SK-N-SH (cell line): ENCODE results near the gene ETHE1. TPM values are rescaled to one million over a fixed set of nuclear protein-coding genes. Genes with fewer than 3 reads are reported as not detected.

Source experiments
- CTCF ChIA-PET: fragments of 300-600, 350-600 bp; formaldehyde crosslinking; extraction: SDS; loops from one replicate; lab custom pipeline; 2021; lab: Yijun Ruan, JAX
- POLR2A ChIA-PET: fragments of 350-600 bp; sonication (Branson Sonifier 250); formaldehyde crosslinking; extraction: SDS; loops from one replicate; lab custom pipeline; 2020; ENCODE audit warnings: antibody characterized with exemption, inconsistent platforms; lab: Yijun Ruan, JAX
- DNase-seq: peaks from one replicate; pipeline ENCODE4 v3.0.0; 2012
- H2AFZ ChIP-seq: fragments of 200-600 bp; sonication (generic); 2 replicates; pipeline ENCODE4 v1.8.1; 2016; ENCODE audit warnings: antibody characterized with exemption, mild to moderate bottlenecking, low read depth
- H3F3A ChIP-seq: fragments of 200-600 bp; sonication (generic); replicated peaks from 2 replicates; pipeline ENCODE3; 2016; ENCODE audit warnings: antibody characterized with exemption, mild to moderate bottlenecking; ENCODE audit not compliant: insufficient read depth
- H3K27ac ChIP-seq, 2 experiments: fragments of 200-500 bp in 1 of 2; fragments of 200-600 bp in 1 of 2; sonication (Bioruptor generic) in 1 of 2; sonication (generic), shearing (Covaris generic) in 1 of 2; 2 replicates each; pipeline versions ENCODE4 v1.5.1 to v1.6.1; 2014 to 2016; ENCODE audit warnings: low read depth in 2 of 2, inconsistent platforms in 1 of 2, low read length in 1 of 2, mild to moderate bottlenecking in 1 of 2, mixed read lengths in 1 of 2
- H3K27me3 ChIP-seq: fragments of 200-600 bp; sonication (generic), shearing (Covaris generic); 2 replicates; pipeline ENCODE4 v1.6.1; 2016; ENCODE audit warnings: mixed run types; ENCODE audit not compliant: insufficient read depth
- H3K36me3 ChIP-seq, 2 experiments: fragments of 200-500 bp in 1 of 2; fragments of 200-600 bp in 1 of 2; sonication (Bioruptor generic) in 1 of 2; sonication (generic) in 1 of 2; replicated peaks in 1 of 2; 2 replicates each; pipeline versions ENCODE3 to v1.5.1; 2014 to 2016; ENCODE audit warnings: low read length in 1 of 2, mild to moderate bottlenecking in 1 of 2; ENCODE audit not compliant: insufficient read depth in 2 of 2, control insufficient read depth in 1 of 2
- H3K4me1 ChIP-seq, 2 experiments: fragments of 200-500 bp in 1 of 2; fragments of 200-600 bp in 1 of 2; sonication (Bioruptor generic) in 1 of 2; sonication (generic), shearing (Covaris generic) in 1 of 2; 2 replicates each; pipeline versions ENCODE4 v1.5.1 to v1.6.1; 2014 to 2016; ENCODE audit warnings: low read depth in 1 of 2, low read length in 1 of 2, mixed run types in 1 of 2; ENCODE audit not compliant: insufficient read depth in 2 of 2, control insufficient read depth in 1 of 2
- H3K4me2 ChIP-seq: fragments of 200-600 bp; sonication (generic), shearing (Covaris generic); 2 replicates; pipeline ENCODE4 v1.6.1; 2017; ENCODE audit warnings: mixed run types
- H3K4me3 ChIP-seq, 2 experiments: fragments of 200-500 bp in 1 of 2; fragments of 200-600 bp in 1 of 2; sonication (Bioruptor generic) in 1 of 2; sonication (generic), shearing (Covaris generic) in 1 of 2; 2 replicates each; pipeline versions ENCODE4 v1.5.1 to v1.8.1; 2014 to 2016; ENCODE audit warnings: low read depth in 2 of 2, inconsistent platforms in 1 of 2, low read length in 1 of 2, mild to moderate bottlenecking in 1 of 2, mixed read lengths in 1 of 2, moderate library complexity in 1 of 2
- H3K79me2 ChIP-seq: fragments of 200-600 bp; sonication (generic); 2 replicates; pipeline ENCODE4 v1.8.1; 2017; ENCODE audit warnings: mild to moderate bottlenecking; ENCODE audit not compliant: insufficient read depth
- H3K9ac ChIP-seq: fragments of 200-600 bp; sonication (generic); 2 replicates; pipeline ENCODE4 v1.6.1; 2017; ENCODE audit warnings: mixed run types
- H3K9me2 ChIP-seq: fragments of 200-600 bp; sonication (generic); 2 replicates; pipeline ENCODE4 v1.6.1; 2017; ENCODE audit warnings: mixed run types
- H3K9me3 ChIP-seq: fragments of 200-600 bp; sonication (generic); 2 replicates; pipeline ENCODE4 v1.6.1; 2017; ENCODE audit warnings: mixed run types, mild to moderate bottlenecking, moderate library complexity
- H4K20me1 ChIP-seq: fragments of 200-600 bp; sonication (generic); 2 replicates; pipeline ENCODE4 v1.6.1; 2017; ENCODE audit warnings: mild to moderate bottlenecking, mixed run types; ENCODE audit not compliant: insufficient read depth
- CHD2 ChIP-seq: fragments of 150-350 bp; IDR thresholded peaks from 2 replicates; pipeline ENCODE4 v1.6.1; 2018; ENCODE audit warnings: low read length; ENCODE audit not compliant: partially characterized antibody
- CTCF ChIP-seq: fragments of 200-600 bp; sonication (generic); IDR thresholded peaks from 2 replicates; pipeline ENCODE4 v1.6.1; 2017; ENCODE audit warnings: antibody characterized with exemption, mild to moderate bottlenecking, moderate library complexity
- EP300 ChIP-seq, 2 experiments: IDR thresholded peaks; 2 replicates each; pipeline versions ENCODE4 v1.4.0 to v1.6.1; 2012; ENCODE audit warnings: borderline replicate concordance in 1 of 2, low read depth in 1 of 2, low read length in 1 of 2
- FOSL2 ChIP-seq: IDR thresholded peaks from 2 replicates; pipeline ENCODE4 v1.4.0; 2012; ENCODE audit warnings: low read depth, mild to moderate bottlenecking, moderate library complexity, borderline replicate concordance
- FOXJ3 ChIP-seq: sonication (generic); formaldehyde crosslinking; IDR thresholded peaks from 2 replicates; pipeline ENCODE4 v1.5.1; 2020; ENCODE audit warnings: mild to moderate bottlenecking, missing genetic modification reagents
- FOXM1 ChIP-seq: IDR thresholded peaks from 2 replicates; pipeline ENCODE4 v1.4.0; 2012; ENCODE audit warnings: low read depth, mild to moderate bottlenecking
- GATA2 ChIP-seq: sonication (generic); formaldehyde crosslinking; IDR thresholded peaks from 2 replicates; pipeline ENCODE4 v1.5.0; 2020; ENCODE audit warnings: mild to moderate bottlenecking, missing genetic modification reagents
- JUND ChIP-seq: IDR thresholded peaks from 2 replicates; pipeline ENCODE4 v1.4.0; 2012
- MEF2A ChIP-seq: IDR thresholded peaks from 2 replicates; pipeline ENCODE4 v1.4.0; 2012; ENCODE audit warnings: low read depth, borderline replicate concordance
- MXI1 ChIP-seq: IDR thresholded peaks from 2 replicates; pipeline ENCODE4 v1.6.1; 2012; ENCODE audit warnings: mild to moderate bottlenecking, low read depth, low read length, improper control_type of control experiment
- PBX3 ChIP-seq: IDR thresholded peaks from 2 replicates; pipeline ENCODE4; 2012
- POLR2AphosphoS5 ChIP-seq: IDR thresholded peaks from 2 replicates; pipeline ENCODE4 v1.6.1; 2012; ENCODE audit warnings: low read depth, low read length
- RAD21 ChIP-seq: IDR thresholded peaks from 2 replicates; pipeline ENCODE4 v1.6.1; 2012; ENCODE audit warnings: mild to moderate bottlenecking, low read length
- RCOR1 ChIP-seq: fragments of 150-350 bp; IDR thresholded peaks from 2 replicates; pipeline ENCODE4 v1.6.1; 2017; ENCODE audit warnings: antibody characterized with exemption, low read length
- RFX5 ChIP-seq: IDR thresholded peaks from 2 replicates; pipeline ENCODE4 v1.6.1; 2012; ENCODE audit warnings: mild to moderate bottlenecking, improper control_type of control experiment, low read length
- SMC3 ChIP-seq: IDR thresholded peaks from 2 replicates; pipeline ENCODE4 v1.6.1; 2012; ENCODE audit warnings: low read depth, low read length, improper control_type of control experiment
- TCF12 ChIP-seq: IDR thresholded peaks from 2 replicates; pipeline ENCODE4 v1.4.0; 2012
- USF2 ChIP-seq: fragments of 150-350 bp; IDR thresholded peaks from 2 replicates; pipeline ENCODE4 v1.6.1; 2017; ENCODE audit warnings: antibody characterized with exemption, low read length, low read depth, borderline replicate concordance
- YY1 ChIP-seq: IDR thresholded peaks from 2 replicates; pipeline ENCODE4 v1.4.0; 2012; ENCODE audit warnings: low read depth, mild to moderate bottlenecking
- WGBS: methylation state at CpG from one replicate; pipeline ENCODE4 v1.1.6; 2017; ENCODE audit warnings: low lambda C conversion rate; 5-methylcytosine and 5-hydroxymethylcytosine counted together
- polyA plus RNA-seq, 3 experiments: library from polyadenylated mRNA; depleted of rRNA; stranded (reverse); fragments of >200 nt; gene quantifications; 2 replicates each; pipeline ENCODE4 v1.2.3, GENCODE V29; 2012

ETHE1 gene
- polyA plus RNA-seq, 1 of the 3 experiments (the other 2 are of a cell fraction), result 86.2 TPM

- Histone ChIP-seq H3K36me3 (peaks cover 11 to 22% of the 10 kb centered on the region in 2 experiments), H3K9me2 (no peaks in the 10 kb centered on the region), H3K27me3 (no peaks in the 10 kb centered on the region), H3K79me2 (no peaks in the 10 kb centered on the region), H3K9ac (no peak overlapping the region), H2AFZ (no peak overlapping the region), H4K20me1 (no peaks in the 10 kb centered on the region), H3K27ac (peak overlapping the region in 1 of 2 experiments; percentile 56; a peak in 1 of 4 replicates), H3K4me2 (no peak overlapping the region), H3F3A (peaks cover 23% of the 10 kb centered on the region), H3K4me3 (no peak overlapping the region), H3K4me1 (peaks cover 0 to 10% of the 10 kb centered on the region in 2 experiments; a peak in 1 of 4 replicates), H3K9me3 (no peaks in the 10 kb centered on the region)
- ChIA-PET POLR2A (no interaction called here), CTCF (interaction anchor here (0.7 to 24.7 kb wide), 14 partner anchors 10 to 117 kb away, joined by 3 to 632 read pairs (median 4); partner anchors contain the start of genes IRGQ, XRCC1 and ZNF576)
- DNase-seq, result peak; percentile 60
- WGBS, result 95% methylated on average over 37 of the region's 62 CpGs
- TF ChIP-seq SMC3 (peak; percentile 46; the same call in 1 of the 2 replicates), FOXM1 (no peak), RFX5 (no peak), CHD2 (no peak), EP300 (IDR thresholded peaks at IDR 0.05; ENCODE audit: borderline replicate concordance in 1 of 2, low read depth in 1 of 2, low read length in 1 of 2) (no peak), CTCF (peak; percentile 45), MXI1 (no peak), PBX3 (no peak), MEF2A (no peak), FOXJ3 (CRISPR knock-in tag) (no peak), TCF12 (no peak), YY1 (no peak), RCOR1 (no peak), GATA2 (CRISPR knock-in tag) (no peak), RAD21 (peak; percentile 43; the same call in 1 of the 2 replicates), USF2 (no peak), JUND (no peak), POLR2AphosphoS5 (no peak), FOSL2 (no peak)
These were observed 8.1 kb upstream of the ETHE1 start for GRCh38 chr19:43534816-43535761.
